DND-41 (cell line): ENCODE results near the gene USP17L20.
"Not testable (repeated sequence)": the region's sequence is repeated elsewhere in the genome, so short reads cannot be mapped to it uniquely, and the experiment has no call there.

ENCODE experiments used
- CTCF ChIP-seq: IDR thresholded peaks from 2 replicates; pipeline ENCODE4 v1.5.1; 2012; ENCODE audit warnings: borderline replicate concordance, low read length, moderate library complexity, mild to moderate bottlenecking; ENCODE audit not compliant: poor library complexity, severe bottlenecking; ENCODE audit errors: extremely low read depth
- EZH2 ChIP-seq: IDR thresholded peaks from 3 replicates; pipeline ENCODE4 v1.6.1; 2012; ENCODE audit warnings: borderline replicate concordance, low read depth, mild to moderate bottlenecking, moderate library complexity, low read length, inconsistent platforms; ENCODE audit not compliant: severe bottlenecking

- TF ChIP-seq CTCF, EZH2: not testable (repeated sequence)
These were observed 38.1 kb upstream of the USP17L20 start, which contains the start of gene USP17L12 for GRCh38 chr4:9219852-9220251.
